K562 (cell line): Measurements from ENCODE around the gene ARMH1. TPM values are rescaled to one million over a fixed set of nuclear protein-coding genes. Genes with fewer than 3 reads are reported as not detected.

Experiments used
- CREBBP ChIP-seq: IDR thresholded peaks from one replicate; pipeline ENCODE4 v1.6.1; 2012; ENCODE audit warnings: low read depth, mild to moderate bottlenecking, control low read depth, inconsistent platforms, low read length
- HOXB6 ChIP-seq: fragments of 250-450 bp; sonication (Bioruptor Pico); IDR thresholded peaks from 2 replicates; pipeline ENCODE4 v1.5.1; 2022; ENCODE audit warnings: mild to moderate bottlenecking, borderline replicate concordance
- LEF1 ChIP-seq: fragments of 450-650 bp; IDR thresholded peaks from 2 replicates; pipeline ENCODE4 v1.6.1; 2016; ENCODE audit warnings: mild to moderate bottlenecking
- MAZ ChIP-seq, 2 experiments: fragments of 450-650 bp in 1 of 2; sonication (generic) in 1 of 2; formaldehyde crosslinking; IDR thresholded peaks in 1 of 2; conservative IDR thresholded peaks in 1 of 2; 2 replicates each; pipeline versions ENCODE4 v1.4.0 to v1.5.0; 2020; ENCODE audit warnings: mild to moderate bottlenecking in 1 of 2, missing genetic modification reagents in 1 of 2
- MGA ChIP-seq: fragments of 450-650 bp; IDR thresholded peaks from 2 replicates; pipeline ENCODE4 v1.6.1; 2016; ENCODE audit warnings: mild to moderate bottlenecking, moderate library complexity
- PTBP1 ChIP-seq: fragments of 200-400 bp; formaldehyde crosslinking; IDR thresholded peaks from 2 replicates; pipeline ENCODE4 v1.6.1; 2017; ENCODE audit warnings: low read depth, low read length
- RUNX1 ChIP-seq: sonication (generic); IDR thresholded peaks from 2 replicates; pipeline ENCODE4 v1.6.1; 2016; ENCODE audit warnings: antibody characterized with exemption, low read depth
- YBX1 ChIP-seq: fragments of 450-650 bp; IDR thresholded peaks from 2 replicates; pipeline ENCODE4 v1.7.1; 2016; ENCODE audit warnings: mild to moderate bottlenecking
- YY1 ChIP-seq, 3 experiments: IDR thresholded peaks; 2 replicates each; pipeline ENCODE4 v1.6.1; 2011; ENCODE audit warnings: low read length in 2 of 3, mild to moderate bottlenecking in 2 of 3, moderate library complexity in 2 of 3, borderline replicate concordance in 1 of 3, control low read depth in 1 of 3, low read depth in 1 of 3; ENCODE audit not compliant: insufficient read depth in 3 of 3, insufficient replicate concordance in 2 of 3, control insufficient read depth in 1 of 3, insufficient read length in 1 of 3; ENCODE audit errors: extremely low read depth in 1 of 3
- ZNF347 ChIP-seq: fragments of 450-650 bp; formaldehyde crosslinking; IDR thresholded peaks from 2 replicates; pipeline ENCODE4 v1.4.0; 2020; ENCODE audit warnings: low read depth, mild to moderate bottlenecking, moderate library complexity
- polyA plus RNA-seq, 8 experiments: library from polyadenylated mRNA; depleted of rRNA in 4 of 8; stranded (reverse) in 5 of 8; unstranded in 3 of 8; fragments of >200 nt; fragmentation: Nextera tagmentation in 2 of 8; fragmentation: Illumina TruSeq in 1 of 8; extraction: Ambion mirVana in 2 of 8; extraction: Trizol in 1 of 8; gene quantifications; 2 replicates each; pipeline versions ENCODE4 v1.2.1 to v1.2.3, GENCODE V29; 2011 to 2014; ENCODE audit warnings: inconsistent platforms in 1 of 8, missing spikeins in 1 of 8
- total RNA-seq, 7 experiments: library from RNA; depleted of rRNA in 6 of 7; stranded (reverse); fragments of >200 nt in 6 of 7; fragmentation: Illumina TruSeq in 2 of 7; extraction: Trizol in 2 of 7; gene quantifications; 2 replicates each; pipeline versions ENCODE4 v1.2.1 to v1.2.3, GENCODE V29; 2011 to 2021; ENCODE audit warnings: low replicate concordance in 1 of 7

ARMH1 gene
- total and polyA plus RNA-seq, 9 of the 15 experiments (the other 6 are each of a cell fraction or from before 2014, with no cell fraction given): 0.41 TPM; not detected in 8

GRCh38 chr1:44739307-44740178 is 65.0 kb downstream of the ARMH1 start, which contains the start of gene KIF2C (continued):
- TF ChIP-seq YBX1 (no peak), ZNF347 (CRISPR knock-in tag) (no peak), LEF1 (no peak; the same call in 1 of the 2 replicates), YY1 (IDR thresholded peaks at IDR 0.05; ENCODE audit: borderline replicate concordance in 1 of 3, control insufficient read depth in 1 of 3, extremely low read depth in 1 of 3, insufficient read depth in 3 of 3, insufficient read length in 1 of 3, insufficient replicate concordance in 2 of 3, low read depth in 1 of 3, low read length in 2 of 3) (peak in 2 of 3 experiments; percentile 72 to 87), MAZ (CRISPR knock-in tag; conservative IDR thresholded peaks at IDR 0.05 in 1 of 2, IDR thresholded peaks at IDR 0.05 in 1 of 2) (peak; percentile 46 to 62; a peak in 2 of 4 replicates), RUNX1 (no peak), PTBP1 (no peak), HOXB6 (CRISPR knock-in tag) (no peak), CREBBP (no peak), MGA (peak; percentile 81; the same call in 1 of the 2 replicates)
